HuH-7.5 (cell line): ENCODE measurements around the gene SEMA5A.

ENCODE experiments used
- DNase-seq: peaks from one replicate; pipeline ENCODE4 v3.0.0; 2011; ENCODE audit warnings: low spot score

SEMA5A gene

GRCh38 chr5:9166202-9167112 lies 379.4 kb downstream of the SEMA5A start:
- DNase-seq: no peak

- no peak for DNase-seq
Measured at GRCh38 chr5:9165546-9165945, 380.3 kb downstream of the SEMA5A start.

DNA sequence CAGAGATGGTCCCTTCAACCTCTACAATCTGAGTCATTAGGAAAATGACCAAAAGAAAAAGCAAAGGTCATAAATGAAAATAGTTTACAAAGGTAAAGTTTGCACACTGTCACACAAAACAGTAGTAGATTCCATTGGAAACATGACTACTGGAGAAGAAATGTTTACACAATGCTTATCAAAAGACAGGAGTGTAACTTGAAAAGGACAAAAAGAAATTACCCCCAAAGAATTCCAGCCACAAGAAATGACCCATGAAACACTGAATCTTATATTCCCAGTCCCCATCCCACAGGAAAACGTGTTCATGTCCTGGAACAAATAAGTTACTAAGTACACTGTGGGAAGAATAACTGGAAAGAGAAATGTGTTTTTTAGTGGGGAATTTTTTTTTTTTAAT lies 385.1 kb downstream of the SEMA5A start:
- DNase-seq: no peak

- DNase-seq: no peak
Measured at GRCh38 chr5:9157811-9158210, 388.1 kb downstream of the SEMA5A start.

GRCh38 chr5:9157020-9157419 lies 388.9 kb downstream of the SEMA5A start:
- DNase-seq: no peak

DNA sequence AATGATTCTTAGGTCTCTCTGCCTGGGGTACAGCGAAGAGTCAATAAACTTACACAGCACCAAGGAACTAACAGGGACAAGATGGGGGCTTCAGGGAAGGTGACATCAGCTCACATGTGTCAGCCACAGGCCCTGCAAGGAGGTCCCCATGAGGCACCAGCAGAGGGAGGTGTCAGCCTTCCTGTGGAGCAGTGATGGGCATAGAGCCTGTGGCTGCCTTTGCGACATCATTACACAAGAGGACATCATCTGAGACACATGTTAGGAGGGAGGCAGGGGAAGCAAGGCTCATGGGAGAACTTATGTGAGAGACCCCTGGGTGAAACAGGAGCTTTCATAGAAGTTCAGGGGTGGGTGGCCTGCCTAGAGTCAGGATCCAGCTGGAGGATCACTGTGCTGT lies 389.6 kb downstream of the SEMA5A start:
- no peak for DNase-seq

GRCh38 chr5:9151684-9152427 lies 394.0 kb downstream of the SEMA5A start:
- DNase-seq: no peak

GRCh38 chr5:9149988-9150387 lies 395.9 kb downstream of the SEMA5A start:
- no peak for DNase-seq

DNA sequence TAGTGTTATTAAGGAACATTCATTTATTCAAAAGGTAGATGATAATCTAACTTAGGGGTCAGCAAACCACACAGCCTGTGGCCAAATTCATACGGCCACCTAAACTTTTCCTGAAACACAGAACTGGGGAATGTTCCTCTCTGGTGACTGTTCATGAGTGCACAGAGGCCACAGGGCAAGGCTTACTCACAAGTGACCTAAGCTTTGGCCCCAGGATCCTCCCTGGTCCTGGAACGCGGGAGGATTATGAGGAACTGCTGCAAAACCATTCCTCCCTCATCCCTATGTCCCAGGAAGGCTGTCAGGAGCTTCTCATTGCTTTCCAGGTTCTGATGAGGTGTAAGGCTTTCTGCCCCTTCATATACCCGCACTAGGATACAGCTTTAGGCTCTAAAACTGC lies 397.6 kb downstream of the SEMA5A start:
- no peak for DNase-seq

GRCh38 chr5:9140711-9141110 lies 405.2 kb downstream of the SEMA5A start:
- DNase-seq: no peak

GRCh38 chr5:9140202-9140601 lies 405.7 kb downstream of the SEMA5A start:
- no peak for DNase-seq

DNA sequence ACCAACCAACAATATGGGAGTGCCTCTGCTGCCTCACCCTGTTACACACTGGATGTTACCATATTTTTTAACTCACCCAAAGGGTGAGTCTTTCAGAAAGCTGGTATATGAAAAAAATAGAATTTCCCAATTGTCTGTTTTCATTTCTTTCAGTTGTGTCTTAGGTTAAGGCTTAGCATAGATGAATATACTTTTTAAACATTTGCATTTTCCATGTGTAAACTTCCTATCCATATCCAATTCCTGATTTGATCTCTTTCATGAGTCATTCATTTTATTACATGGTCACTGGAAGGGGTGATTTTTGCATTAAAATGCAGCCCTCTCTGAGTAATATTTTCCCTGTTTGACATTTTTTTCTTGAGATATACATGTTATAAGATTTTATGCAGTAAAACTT lies 406.5 kb downstream of the SEMA5A start:
- no peak for DNase-seq

DNA sequence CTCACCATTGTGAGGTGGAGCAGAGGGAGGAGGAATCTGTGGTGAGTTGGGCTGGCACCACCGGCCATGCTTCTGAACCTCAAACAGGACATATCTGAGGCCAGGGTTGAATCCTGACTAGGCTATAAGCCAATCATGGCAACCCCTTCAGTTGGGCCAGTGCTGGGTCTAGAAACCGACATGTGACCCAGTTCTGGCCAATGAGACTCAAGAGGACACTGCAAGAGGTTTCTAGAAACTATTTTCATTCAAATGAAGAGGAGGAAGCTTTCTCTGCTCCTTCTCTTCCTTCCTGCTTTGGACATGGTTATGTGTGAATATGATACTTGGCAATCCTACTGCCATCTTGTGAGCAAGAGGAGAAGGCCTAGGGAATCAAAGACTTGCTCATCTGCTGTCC lies 417.7 kb downstream of the SEMA5A start:
- DNase-seq: no peak

DNA sequence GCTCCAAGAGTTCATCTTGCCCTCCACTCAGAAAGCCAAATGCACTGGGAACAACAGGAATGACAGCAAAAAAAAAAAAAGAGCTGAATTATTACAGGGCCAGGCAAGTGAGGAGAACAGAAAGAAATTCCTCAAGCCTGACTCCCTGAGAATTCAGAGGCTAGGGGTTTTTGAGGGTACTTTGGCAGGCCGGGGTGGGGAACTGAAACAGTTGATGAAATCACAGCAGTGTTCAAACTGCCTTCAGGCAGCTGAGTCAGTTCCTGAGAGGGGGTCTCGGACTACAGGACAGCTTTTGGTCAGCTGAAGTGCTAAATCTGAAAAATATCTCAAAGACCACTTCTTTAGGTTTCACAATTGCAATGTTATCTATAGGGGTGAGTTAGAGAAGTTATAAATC lies 419.4 kb downstream of the SEMA5A start:
- no peak for DNase-seq

DNA sequence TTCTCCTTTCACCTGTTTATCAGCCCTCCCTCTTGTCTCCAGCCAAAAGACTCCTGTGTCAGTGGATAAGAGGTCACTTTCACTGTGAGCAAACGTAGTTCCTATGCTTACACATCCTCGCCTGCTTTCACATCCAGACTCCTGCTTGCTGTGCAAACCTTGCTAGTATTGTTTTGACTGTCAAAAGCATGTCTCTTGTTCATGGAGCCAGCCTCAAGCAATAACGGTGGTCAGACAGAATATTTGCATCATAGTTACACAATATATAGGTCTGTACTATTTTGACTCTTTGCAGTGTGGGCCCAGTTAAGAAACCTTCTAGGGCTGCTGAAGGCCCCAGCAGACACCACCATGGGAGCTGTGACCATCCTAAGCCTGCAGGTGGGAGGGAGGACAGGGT lies 420.0 kb downstream of the SEMA5A start:
- DNase-seq: no peak

DNA sequence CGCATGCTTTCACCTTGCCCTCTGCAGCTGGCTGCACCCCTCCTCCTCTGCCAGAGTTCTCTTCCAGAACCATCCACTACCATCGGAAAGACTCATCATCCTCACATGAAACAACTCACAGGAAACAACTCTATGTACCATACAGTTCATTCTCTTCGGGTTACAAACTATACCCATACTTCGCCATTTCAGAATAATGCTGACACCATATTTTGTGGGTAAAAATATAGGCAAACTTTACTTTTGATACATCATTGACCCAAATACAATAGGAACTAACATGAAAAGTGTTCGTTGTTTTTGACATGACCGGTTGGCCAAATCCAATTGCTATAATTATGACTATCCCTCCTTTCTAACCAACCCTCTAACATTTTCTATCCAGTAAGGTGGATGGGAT lies 421.0 kb downstream of the SEMA5A start:
- no peak for DNase-seq

- no peak for DNase-seq
Measured at GRCh38 chr5:9124071-9124470, 421.8 kb downstream of the SEMA5A start.

- DNase-seq: no peak
Measured at GRCh38 chr5:9122528-9122927, 423.3 kb downstream of the SEMA5A start.

- no peak for DNase-seq
Measured at GRCh38 chr5:9121597-9121996, 424.3 kb downstream of the SEMA5A start.

DNA sequence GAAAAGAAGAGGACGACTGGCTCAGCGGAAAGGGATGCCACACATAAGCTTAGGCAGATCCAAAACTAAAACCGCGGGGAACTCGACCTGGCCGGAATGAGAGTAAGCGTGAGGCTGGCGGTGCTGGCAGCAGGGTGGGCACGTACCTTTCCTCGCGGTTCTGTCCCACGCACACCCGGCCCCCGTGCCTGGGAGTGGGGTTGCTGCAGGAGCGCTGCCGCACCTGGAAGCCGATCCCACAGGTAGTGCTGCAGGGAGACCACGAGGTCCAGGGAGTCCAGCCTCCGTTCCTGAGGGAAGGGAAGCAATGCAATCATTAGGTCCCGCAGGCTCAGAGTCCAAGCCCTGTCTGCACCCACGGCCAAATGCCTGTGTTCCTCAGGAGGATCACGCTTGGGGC lies 427.0 kb downstream of the SEMA5A start:
- DNase-seq: no peak

DNA sequence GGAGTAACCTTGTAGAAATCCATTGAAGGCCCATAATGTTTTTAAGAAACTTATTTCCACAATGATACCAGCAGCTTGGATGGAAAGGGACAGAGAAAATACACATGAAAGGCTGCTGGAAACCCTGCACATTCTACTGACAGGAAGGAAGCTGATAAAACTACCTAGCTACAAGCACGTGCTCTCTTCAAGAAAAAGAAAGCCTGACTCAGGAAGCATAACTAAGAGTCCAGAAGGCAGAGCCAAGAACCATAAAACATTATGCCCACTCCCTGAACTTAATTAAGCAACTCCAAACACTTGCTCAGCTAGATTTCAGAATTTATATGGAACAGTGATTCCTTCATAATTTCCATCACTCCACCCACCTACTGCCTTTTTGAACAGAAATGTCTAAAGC lies 430.8 kb downstream of the SEMA5A start:
- no peak for DNase-seq

- no peak for DNase-seq
Measured at GRCh38 chr5:9112520-9113291, 433.2 kb downstream of the SEMA5A start.

GRCh38 chr5:9108162-9108561 lies 437.7 kb downstream of the SEMA5A start:
- DNase-seq: no peak
